Middle frontal gyrus (tissue), 1 donor: ENCODE results near the gene HAUS2.
"Not testable (repeated sequence)": the region's sequence is repeated elsewhere in the genome, so short reads cannot be mapped to it uniquely, and the experiment has no call there.

Experiments
- DNase-seq: peaks from one replicate; pipeline ENCODE4 v3.0.0-alpha.2; 2015; ENCODE audit warnings: low spot score; ENCODE audit errors: extremely low spot score

Gene HAUS2

DNA sequence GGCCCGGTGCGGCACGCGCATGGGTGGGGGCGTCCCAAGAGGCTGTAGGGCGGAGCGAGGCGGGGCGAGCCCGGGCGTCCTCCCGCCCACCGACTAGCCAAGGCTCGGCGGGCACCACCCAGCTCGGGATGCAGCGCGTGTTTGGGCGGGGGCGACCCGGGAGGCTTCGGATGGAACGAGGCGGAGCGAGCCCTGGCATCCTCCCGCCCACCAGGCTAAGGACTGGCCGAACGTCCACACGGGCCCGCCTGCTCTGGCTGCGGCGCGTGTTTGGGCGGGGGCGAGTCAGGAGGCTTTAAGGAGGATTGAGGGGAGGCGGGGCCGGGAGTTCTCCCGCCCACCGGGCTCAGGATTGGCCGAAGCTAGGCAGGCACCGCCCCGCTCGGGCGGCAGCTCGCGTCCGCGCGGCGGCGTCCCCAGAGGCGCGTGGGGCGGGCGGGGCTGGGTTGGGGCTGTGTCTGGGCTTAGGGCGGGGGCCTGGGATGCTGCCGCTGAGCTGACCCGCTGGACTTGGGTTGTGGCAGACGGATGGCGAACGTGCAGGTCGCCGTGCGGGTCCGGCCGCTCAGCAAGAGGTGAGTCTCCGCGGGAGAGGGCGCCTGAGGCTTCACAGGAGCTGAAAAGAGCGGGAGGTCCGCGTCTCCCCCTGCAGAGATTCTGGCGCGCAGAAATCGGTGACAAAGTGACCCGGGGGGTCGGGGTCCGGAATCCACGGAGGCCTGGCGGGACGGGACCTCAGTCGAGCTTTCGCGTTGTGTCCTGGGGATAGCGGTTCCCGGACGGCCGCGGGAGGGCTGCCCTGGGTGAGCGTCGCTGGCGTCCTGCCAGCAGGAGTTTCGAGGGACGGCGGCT lies 26.8 kb downstream of the HAUS2 start, which contains the start of gene STARD9:
Gene STARD9, plus strand, starts transcription at position 419 of the 852 bp plus-strand sequence. Its CDS starts 110 bp downstream, at position 529.
- peak; percentile 97 for DNase-seq

- no peak for DNase-seq
Observed at GRCh38 chr15:42576040-42576594, 27.5 kb downstream of the HAUS2 start.

DNA sequence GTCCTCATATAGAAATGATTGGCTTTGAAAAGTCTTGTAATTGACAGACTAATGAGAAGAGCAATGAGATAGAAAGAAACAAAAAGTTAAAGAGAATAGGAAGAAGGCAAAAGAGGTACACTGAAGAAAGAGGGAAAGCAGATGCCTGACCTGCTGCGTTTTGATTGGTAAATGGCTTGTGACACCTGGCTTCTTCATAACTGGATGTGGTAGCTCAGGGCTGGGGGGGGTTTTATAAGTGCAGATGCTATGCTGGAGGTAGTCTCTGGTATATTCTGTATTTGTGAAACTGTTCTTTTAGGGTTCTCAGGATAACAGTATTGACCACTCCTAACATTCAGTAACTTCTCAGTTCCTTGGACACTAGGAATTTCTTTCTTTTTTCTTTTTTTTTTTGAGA lies 28.1 kb downstream of the HAUS2 start:
- DNase-seq = no peak

DNA sequence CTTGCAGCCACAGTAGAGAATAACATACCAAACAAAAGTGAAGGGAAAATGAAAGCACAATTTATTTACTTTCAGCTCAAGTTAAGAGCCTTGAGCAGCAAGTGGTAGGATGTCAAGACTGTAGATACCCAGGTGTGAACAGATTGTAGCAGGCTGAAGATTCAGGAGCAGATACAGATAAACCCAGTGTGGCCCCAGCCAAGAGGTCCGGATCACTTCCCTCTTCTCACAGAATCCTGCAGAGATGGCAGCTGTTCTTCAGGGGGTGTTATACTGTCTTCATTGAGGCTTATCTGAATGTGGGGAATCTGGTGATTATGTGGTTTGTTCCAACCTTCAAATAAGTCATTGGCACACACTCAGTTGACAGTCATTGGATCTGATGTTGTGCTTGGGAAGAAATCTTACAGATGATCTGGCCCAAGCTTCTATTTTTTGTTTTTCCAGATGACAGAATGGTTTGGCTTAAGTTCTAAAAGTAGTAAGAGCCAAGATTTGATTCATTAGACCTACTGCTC lies 28.9 kb downstream of the HAUS2 start:
- no peak for DNase-seq

DNA sequence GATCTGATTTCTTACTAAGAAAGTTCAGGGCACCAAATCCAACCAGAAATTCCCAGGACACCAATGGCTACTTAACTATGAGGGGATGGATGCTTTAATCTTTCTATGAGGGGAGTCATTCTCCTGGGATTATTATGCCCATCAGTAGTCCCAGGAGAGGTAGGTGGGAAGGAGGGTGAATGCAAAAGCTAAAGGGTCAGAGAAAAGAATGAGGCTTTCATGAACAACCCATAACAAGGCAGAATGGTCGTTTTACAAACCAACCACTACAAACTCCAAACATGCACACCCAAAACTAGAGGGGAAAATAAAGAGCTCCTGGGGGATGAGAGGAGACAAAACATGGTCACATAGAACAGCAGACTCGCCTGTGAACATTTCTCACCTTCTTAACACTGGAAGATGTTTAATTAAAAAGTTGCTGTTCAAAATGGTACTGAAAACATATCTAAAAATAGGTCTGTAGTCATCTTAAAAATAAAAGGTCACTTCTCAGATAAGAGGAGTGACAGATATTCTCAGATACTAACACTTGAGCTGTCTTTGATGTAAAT lies 30.4 kb downstream of the HAUS2 start:
- no peak for DNase-seq

DNA sequence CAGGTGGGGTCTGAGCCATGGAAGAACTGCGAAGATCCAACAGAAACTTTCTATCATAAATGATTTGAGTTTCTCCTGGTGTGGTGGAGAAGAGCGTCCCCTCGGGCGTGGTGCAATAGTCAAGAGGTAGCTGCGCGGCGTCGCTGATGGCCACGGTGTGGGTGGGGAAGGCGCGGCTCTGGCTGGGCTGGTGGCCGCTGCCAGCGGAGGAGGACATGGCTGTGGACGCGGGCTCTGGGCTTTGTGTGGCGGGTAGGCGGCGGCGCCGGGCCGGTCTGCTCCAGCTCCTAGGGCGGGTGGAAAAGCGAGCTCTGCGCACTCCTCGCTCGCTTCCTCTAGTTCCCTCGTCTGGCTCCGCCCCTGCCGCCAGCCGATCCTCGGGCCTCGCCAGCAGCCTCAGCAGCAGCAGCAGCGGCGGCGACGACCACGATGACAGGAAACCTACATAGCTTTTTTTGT lies 32.7 kb downstream of the HAUS2 start:
- peak; percentile 84 for DNase-seq

DNA sequence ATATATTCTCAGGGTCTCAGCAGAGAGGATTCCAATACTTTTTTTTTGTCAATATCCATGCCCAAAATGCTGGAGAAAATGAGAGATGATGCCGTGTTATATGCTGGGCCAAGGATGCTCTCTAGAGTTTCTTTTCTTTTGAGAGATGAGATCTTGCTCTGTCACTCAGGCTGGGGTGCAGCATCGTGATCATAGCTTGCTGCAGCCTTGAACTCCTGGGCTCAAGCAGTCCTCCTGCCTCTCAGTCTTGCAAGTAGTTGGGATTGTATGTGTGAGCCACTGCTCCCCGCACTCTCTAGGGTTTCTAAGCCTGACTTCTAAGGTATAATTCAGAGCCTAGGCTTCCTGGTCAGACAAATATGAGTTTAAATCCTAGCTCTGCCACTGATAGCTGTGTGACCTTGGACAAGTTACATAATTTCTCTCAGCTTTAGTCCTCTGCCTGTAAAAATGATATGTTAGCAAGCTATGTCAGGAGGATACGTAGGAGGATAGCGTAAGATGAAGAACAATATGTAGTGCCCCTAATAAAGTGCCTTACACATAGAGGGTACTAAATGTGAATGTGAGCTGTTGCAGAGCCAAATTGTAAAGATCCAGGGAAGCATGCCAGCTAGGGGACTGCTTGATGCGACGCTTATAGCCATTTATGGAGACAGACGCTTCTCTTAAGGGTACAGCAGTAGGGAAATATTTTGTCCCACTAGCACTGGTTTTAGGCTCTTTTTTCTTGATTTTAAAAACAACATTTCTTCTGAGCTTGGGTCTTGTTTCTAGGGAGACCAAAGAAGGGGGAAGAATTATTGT lies 34.1 kb downstream of the HAUS2 start:
- DNase-seq = no peak

- DNase-seq = no peak
Observed at GRCh38 chr15:42584031-42584765, 35.6 kb downstream of the HAUS2 start.

GRCh38 chr15:42590619-42591237 lies 42.1 kb downstream of the HAUS2 start:
- DNase-seq = no peak

GRCh38 chr15:42591238-42591934 lies 42.7 kb downstream of the HAUS2 start:
- DNase-seq = no peak

- no peak for DNase-seq
Observed at GRCh38 chr15:42592716-42593115, 44.1 kb downstream of the HAUS2 start.

DNA sequence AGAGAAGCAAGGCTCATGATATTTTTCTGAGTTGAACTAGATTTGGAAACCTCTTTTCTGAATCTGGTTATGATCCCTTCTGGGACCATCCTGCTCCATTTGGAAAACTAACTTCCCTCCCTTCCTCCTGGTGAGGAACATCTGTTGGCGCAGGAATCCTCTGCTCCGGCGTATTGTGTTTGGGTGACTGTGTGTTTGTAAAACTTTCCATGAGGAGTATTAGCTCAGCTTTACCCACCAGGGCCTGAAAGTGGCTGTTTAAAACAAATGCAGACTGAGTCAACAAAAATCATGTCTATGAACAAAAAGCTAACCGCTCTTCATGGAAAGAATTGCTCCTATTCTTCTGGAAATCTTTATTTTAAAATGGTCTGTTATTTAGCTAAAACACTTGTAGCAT lies 44.5 kb downstream of the HAUS2 start:
- DNase-seq = no peak

DNA sequence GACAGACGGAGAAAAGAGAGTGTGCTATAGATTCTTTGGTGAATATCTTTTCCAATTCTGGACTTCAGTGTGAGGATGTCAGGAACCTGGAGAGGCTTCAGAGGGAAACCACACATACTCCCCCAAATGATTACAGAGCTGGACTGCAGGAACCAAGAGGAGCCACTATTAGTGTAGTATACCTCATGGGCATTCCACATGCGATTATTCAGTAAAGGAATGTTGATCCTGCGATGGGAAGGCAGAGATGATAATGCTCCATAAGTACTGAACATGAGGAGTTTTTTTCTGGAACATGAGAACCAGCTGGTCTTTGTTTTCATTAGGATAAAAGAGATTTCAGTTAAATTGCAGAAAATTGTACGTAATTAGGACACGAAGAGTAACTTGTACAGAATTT lies 45.5 kb downstream of the HAUS2 start:
- no peak for DNase-seq

- DNase-seq = no peak
Observed at GRCh38 chr15:42595626-42596240, 47.1 kb downstream of the HAUS2 start.

- not testable (repeated sequence) for DNase-seq
Observed at GRCh38 chr15:42601316-42601715, 52.7 kb downstream of the HAUS2 start.

- DNase-seq = no peak
Observed at GRCh38 chr15:42602501-42602900, 53.9 kb downstream of the HAUS2 start.

DNA sequence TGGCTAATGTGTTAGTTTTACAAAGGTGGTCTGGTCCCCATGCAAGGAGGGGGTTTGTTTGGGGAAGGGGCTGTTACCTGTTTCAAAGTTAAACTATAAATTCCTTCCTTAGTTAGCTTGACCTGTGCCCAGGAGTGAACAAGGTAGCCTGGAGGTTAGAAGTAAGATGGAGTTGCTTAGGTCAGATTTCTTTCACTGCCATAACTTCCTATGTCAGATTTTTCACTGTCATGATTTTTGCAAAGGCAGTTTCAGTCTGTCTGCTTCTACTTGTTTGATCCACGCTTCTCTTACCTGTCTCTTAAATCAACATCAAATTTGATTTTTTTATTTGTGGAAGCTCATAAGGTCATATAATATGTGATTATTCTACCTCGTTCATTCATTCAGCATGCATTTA lies 55.3 kb downstream of the HAUS2 start:
- no peak for DNase-seq

GRCh38 chr15:42604894-42605744 lies 56.5 kb downstream of the HAUS2 start:
- DNase-seq = no peak
